Hepatocyte (in vitro differentiated cells): Measurements from ENCODE around the gene ATXN7L3. TPM values are rescaled to one million over a fixed set of nuclear protein-coding genes. Genes with fewer than 3 reads are reported as not detected.

Experiments
- DNase-seq: peaks from one replicate; pipeline ENCODE4 v3.0.0-alpha.2; 2016; ENCODE audit warnings: low spot score
- H2AFZ ChIP-seq: fragments of 200-600 bp; sonication (generic); 2 replicates; pipeline ENCODE4 v1.6.0; 2016; ENCODE audit warnings: antibody characterized with exemption, mild to moderate bottlenecking
- H3K27ac ChIP-seq: fragments of 200-600 bp; sonication (generic); 2 replicates; pipeline ENCODE4 v1.5.1; 2016; ENCODE audit warnings: mild to moderate bottlenecking
- H3K27me3 ChIP-seq: fragments of 200-600 bp; sonication (generic); 2 replicates; pipeline ENCODE4 v1.6.1; 2016
- H3K36me3 ChIP-seq: fragments of 200-600 bp; sonication (generic); replicated peaks from 2 replicates; pipeline ENCODE4 v1.5.1; 2016; ENCODE audit warnings: low read depth; ENCODE audit not compliant: insufficient read depth
- H3K4me1 ChIP-seq: fragments of 200-600 bp; sonication (generic); 2 replicates; pipeline ENCODE4 v1.5.1; 2016; ENCODE audit warnings: mild to moderate bottlenecking, moderate library complexity; ENCODE audit not compliant: insufficient read depth
- H3K4me2 ChIP-seq: fragments of 200-600 bp; sonication (generic); 2 replicates; pipeline ENCODE4 v1.6.0; 2016
- H3K4me3 ChIP-seq: fragments of 200-600 bp; sonication (generic); 2 replicates; pipeline ENCODE4 v1.5.1; 2016; ENCODE audit warnings: mild to moderate bottlenecking
- H3K79me2 ChIP-seq: fragments of 200-600 bp; sonication (generic); 2 replicates; pipeline ENCODE4 v1.6.0; 2017; ENCODE audit warnings: mild to moderate bottlenecking
- H3K9me2 ChIP-seq: fragments of 200-600 bp; sonication (generic); replicated peaks from 2 replicates; pipeline ENCODE4 v1.6.0; 2017; ENCODE audit warnings: mild to moderate bottlenecking; ENCODE audit not compliant: insufficient read depth
- H3K9me3 ChIP-seq: fragments of 200-600 bp; sonication (generic); 2 replicates; pipeline ENCODE4 v1.5.1; 2016; ENCODE audit warnings: low read depth, mild to moderate bottlenecking
- H4K20me1 ChIP-seq: fragments of 200-600 bp; sonication (generic); 2 replicates; pipeline ENCODE4 v1.6.0; 2016; ENCODE audit warnings: mild to moderate bottlenecking; ENCODE audit not compliant: insufficient read depth, poor library complexity, severe bottlenecking
- EZH2 ChIP-seq: fragments of 200-600 bp; sonication (generic); IDR thresholded peaks from 2 replicates; pipeline ENCODE4 v1.6.1; 2016; ENCODE audit warnings: antibody characterized with exemption, mild to moderate bottlenecking, borderline replicate concordance
- EZH2phosphoT487 ChIP-seq: fragments of 200-600 bp; sonication (generic); IDR thresholded peaks from one replicate; pipeline ENCODE4 v1.6.1; 2018; ENCODE audit warnings: antibody characterized with exemption, mild to moderate bottlenecking, low read depth, moderate library complexity; ENCODE audit not compliant: unreplicated experiment, severe bottlenecking
- WGBS: methylation state at CpG from one replicate; pipeline ENCODE4 v1.1.6; 2016; ENCODE audit warnings: low lambda C conversion rate; ENCODE audit errors: missing lambda C conversion rate; 5-methylcytosine and 5-hydroxymethylcytosine counted together
- polyA plus RNA-seq: library from polyadenylated mRNA; unstranded; fragments of >200 nt; fragmentation: Nextera tagmentation; extraction: Ambion mirVana; gene quantifications from 2 replicates; pipeline ENCODE4 v1.2.1, GENCODE V29; 2016
- total RNA-seq: library from RNA; depleted of rRNA; stranded (reverse); fragments of >200 nt; gene quantifications from 2 replicates; pipeline ENCODE4 v1.2.3, GENCODE V29; 2014
- TF ChIP-seq, protein P1 (sequence below): fragments of 200-600 bp; sonication (generic); IDR thresholded peaks from 2 replicates; pipeline ENCODE4 v1.5.1; 2016; ENCODE audit warnings: antibody characterized with exemption, mild to moderate bottlenecking; ENCODE audit not compliant: poor library complexity

Gene ATXN7L3
- total and polyA plus RNA-seq, 2 experiments from 2014 or later: 28.7 to 64.0 TPM

DNA sequence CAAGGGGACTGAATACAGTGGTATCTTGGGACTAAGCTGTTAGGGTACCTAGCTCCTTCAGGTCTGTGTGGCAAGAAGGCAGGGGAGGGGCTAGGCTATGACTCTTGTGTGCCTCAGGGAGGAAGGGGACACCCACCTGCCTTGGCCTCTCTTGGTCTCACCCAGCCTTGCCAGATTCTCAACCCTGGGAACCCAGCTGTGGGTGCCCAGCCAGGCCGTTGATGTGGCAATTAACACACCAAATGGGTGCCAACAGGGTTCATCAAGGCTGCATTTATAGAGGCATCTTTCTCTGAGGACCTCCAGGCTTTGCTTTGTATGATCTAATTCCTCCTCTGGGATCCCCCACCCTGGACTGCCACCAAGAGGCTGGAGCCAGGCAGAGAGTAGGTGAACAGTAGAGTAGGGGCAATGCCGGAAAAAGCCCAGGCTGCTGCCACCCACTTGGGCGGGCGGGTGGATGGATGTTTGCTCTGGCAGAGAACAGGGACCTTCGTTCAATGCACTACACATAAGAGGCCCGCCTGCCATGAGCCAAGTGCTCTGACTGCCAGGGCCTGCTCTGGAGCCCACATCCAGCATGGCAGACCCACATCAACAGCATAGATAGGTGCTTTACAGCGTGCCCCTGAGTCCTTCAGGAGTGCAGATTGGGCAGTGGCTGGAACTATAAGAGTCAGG lies 32.4 kb downstream of the ATXN7L3 start:
- no peaks in the 10 kb centered on the region for H3K27me3 ChIP-seq
- no peak overlapping the region for H3K27ac ChIP-seq
- no peak overlapping the region for H3K4me2 ChIP-seq
- peaks cover 14% of the 10 kb centered on the region for H3K4me1 ChIP-seq
- H3K9me2 ChIP-seq: no peaks in the 10 kb centered on the region
- no peaks in the 10 kb centered on the region for H4K20me1 ChIP-seq
- no peaks in the 10 kb centered on the region for H3K36me3 ChIP-seq
- no peaks in the 10 kb centered on the region for H3K79me2 ChIP-seq
- 90% methylated on average over 7 of the region's 7 CpGs for WGBS
- no peak overlapping the region for H2AFZ ChIP-seq
- DNase-seq: no peak
- H3K4me3 ChIP-seq: no peak overlapping the region
- no peaks in the 10 kb centered on the region for H3K9me3 ChIP-seq
- TF ChIP-seq, protein P1, sequence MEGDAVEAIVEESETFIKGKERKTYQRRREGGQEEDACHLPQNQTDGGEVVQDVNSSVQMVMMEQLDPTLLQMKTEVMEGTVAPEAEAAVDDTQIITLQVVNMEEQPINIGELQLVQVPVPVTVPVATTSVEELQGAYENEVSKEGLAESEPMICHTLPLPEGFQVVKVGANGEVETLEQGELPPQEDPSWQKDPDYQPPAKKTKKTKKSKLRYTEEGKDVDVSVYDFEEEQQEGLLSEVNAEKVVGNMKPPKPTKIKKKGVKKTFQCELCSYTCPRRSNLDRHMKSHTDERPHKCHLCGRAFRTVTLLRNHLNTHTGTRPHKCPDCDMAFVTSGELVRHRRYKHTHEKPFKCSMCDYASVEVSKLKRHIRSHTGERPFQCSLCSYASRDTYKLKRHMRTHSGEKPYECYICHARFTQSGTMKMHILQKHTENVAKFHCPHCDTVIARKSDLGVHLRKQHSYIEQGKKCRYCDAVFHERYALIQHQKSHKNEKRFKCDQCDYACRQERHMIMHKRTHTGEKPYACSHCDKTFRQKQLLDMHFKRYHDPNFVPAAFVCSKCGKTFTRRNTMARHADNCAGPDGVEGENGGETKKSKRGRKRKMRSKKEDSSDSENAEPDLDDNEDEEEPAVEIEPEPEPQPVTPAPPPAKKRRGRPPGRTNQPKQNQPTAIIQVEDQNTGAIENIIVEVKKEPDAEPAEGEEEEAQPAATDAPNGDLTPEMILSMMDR: no peak
- TF ChIP-seq EZH2phosphoT487: no peak
- no peak for TF ChIP-seq EZH2

DNA sequence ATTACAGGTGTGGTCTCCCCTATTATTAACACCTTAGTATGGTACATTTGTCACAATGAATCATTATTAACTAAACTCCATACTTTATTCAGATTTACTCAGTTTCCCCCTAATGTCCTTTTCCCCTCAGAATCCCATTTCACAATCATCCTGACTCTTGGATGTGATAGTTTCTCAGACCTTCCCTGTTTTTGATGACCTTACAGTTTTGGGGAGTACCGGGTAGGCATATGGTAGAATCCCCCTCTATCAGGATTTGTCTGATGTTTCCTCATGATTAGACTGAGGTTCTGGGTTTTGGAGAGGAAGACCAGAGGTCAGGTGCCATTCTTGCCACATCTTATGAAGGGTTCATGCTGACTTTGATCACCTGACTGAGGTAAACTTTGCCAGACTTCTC lies 35.2 kb downstream of the ATXN7L3 start:
- TF ChIP-seq, protein P1: no peak
- TF ChIP-seq EZH2phosphoT487 (no peak), EZH2 (no peak)
- Histone ChIP-seq H3K27ac (no peak overlapping the region), H3K4me2 (no peak overlapping the region), H4K20me1 (no peaks in the 10 kb centered on the region), H3K36me3 (no peaks in the 10 kb centered on the region), H3K79me2 (no peaks in the 10 kb centered on the region), H3K4me1 (no peaks in the 10 kb centered on the region), H3K27me3 (no peaks in the 10 kb centered on the region), H2AFZ (no peak overlapping the region), H3K9me2 (no peaks in the 10 kb centered on the region), H3K9me3 (no peaks in the 10 kb centered on the region), H3K4me3 (no peak overlapping the region)
- WGBS: 100% methylated on average over 1 of the region's 1 CpG
- no peak for DNase-seq

DNA sequence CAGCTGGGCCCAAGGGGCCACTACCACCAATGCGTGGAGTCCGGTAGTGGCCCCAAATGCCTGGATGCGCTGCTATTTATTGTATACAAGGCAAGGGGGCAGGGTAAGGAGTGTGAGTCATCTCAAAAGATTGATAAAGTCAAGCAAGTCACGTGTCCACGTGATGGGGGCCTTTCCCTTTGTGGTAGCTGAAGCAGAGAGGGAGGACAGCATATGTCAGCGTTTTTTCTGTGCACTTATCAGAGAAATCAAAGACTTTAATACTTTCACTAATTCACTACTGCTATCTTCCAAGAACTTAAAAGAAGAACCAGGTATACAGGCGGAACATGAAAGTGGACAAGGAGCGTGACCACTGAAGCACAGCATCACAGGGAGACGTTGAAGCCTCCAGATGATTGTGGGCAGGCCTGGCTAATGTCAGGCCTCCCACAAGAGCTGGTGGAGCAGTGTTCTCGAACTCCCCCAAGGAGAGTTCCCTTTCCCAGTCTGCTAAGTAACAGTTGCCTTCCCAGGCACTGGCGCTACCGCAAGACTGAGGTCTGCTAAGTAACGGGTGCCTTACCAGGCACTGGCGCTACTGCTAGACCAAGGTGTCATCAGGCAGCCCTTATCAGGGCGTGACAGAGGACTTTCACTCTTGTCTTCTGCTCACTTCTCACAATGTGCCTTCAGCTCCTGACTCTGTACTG lies 40.0 kb downstream of the ATXN7L3 start:
- no peaks in the 10 kb centered on the region for H3K4me1 ChIP-seq
- H3K4me3 ChIP-seq: no peak overlapping the region
- H4K20me1 ChIP-seq: no peaks in the 10 kb centered on the region
- no peak overlapping the region for H3K4me2 ChIP-seq
- WGBS: 70% methylated on average over 15 of the region's 15 CpGs
- TF ChIP-seq EZH2phosphoT487 (no peak), EZH2 (no peak)
- TF ChIP-seq, protein P1: no peak
- DNase-seq: peak; percentile 55
- H2AFZ ChIP-seq: no peak overlapping the region
- H3K27me3 ChIP-seq: no peaks in the 10 kb centered on the region
- H3K79me2 ChIP-seq: no peaks in the 10 kb centered on the region
- H3K9me2 ChIP-seq: no peaks in the 10 kb centered on the region
- H3K9me3 ChIP-seq: no peaks in the 10 kb centered on the region
- H3K27ac ChIP-seq: peak overlapping the region; percentile 81
- no peaks in the 10 kb centered on the region for H3K36me3 ChIP-seq
